ENCODE data around the gene CMTM6.
"Not testable (repeated sequence)": the region's sequence is repeated elsewhere in the genome, so short reads cannot be mapped to it uniquely, and the experiment has no call there.

The CMTM6 gene

DNA sequence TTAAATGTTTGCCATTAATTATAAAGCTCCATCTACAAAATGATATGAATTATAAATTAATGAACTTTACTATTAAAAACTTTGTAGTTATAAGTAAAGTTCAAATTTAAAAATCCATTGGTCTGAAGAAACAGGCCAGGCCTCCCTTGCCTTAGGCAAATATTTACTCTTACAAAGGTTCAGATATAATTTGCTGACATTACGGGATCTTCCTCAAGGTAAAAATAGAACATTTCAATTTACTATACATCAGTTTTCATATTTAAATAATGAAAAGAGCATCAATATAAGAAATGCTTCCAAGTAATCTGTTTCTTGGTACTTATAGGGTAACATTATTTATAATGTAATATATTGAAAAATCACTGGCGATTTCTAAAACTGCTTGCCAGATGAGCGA is 3.7 kb downstream of the CMTM6 start:
- DNase-seq = no peak

DNA sequence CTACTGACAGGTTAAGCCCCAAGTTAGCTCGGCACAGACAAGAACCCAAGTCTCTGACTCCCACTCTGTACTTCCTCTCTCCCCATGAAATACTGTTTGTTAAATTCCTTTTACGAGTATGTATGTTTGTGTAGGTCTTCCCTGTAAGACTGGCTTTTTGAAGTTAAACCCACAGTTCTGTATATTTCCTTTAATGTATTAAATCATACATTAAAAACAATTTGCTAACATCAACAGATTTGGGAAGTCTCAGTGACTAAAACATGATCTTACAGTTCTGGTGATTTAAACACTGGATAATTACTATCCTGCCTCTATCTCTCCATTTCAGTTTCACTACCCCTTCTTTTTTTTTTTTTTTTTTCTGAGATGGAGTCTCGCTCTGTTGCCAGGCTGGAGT is 4.4 kb downstream of the CMTM6 start:
- DNase-seq = no peak

DNA sequence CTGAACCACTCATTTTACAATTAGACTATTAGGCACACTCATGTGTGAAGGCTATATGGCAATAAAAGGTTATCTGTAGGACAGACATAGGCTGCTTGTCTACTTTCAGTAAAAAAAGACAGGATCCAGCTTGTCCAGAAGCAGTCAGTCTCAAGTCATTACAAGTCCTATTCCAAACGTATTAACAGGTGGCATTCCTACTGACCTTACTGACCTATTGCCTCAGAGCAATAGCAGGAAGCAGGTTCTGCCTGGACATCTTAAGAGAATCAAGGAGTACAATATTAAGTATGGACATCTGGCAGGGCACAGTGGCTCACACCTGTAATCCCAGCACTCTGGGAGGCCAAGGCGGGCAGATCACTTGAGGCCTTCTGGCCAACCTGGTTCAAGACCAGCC is 7.0 kb downstream of the CMTM6 start:
- DNase-seq = no peak

DNA sequence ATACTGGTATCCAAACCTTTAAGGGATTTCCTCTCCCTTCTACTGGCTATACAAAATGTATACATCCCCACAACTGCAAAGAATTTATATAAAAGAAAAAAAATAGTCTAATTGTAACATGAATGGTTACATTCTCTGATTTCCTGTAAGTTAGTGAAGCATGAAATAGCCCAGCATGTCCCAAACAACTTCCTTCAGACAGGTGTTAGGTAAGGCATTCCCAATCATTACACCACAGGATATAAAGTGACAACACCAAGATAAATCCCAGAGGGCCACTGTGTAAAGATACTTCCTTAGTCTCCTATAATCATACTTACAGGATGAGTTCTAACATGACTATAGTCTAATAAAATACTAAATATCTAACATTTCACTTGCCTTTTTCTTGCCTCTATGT is 7.6 kb downstream of the CMTM6 start:
- DNase-seq = no peak

DNA sequence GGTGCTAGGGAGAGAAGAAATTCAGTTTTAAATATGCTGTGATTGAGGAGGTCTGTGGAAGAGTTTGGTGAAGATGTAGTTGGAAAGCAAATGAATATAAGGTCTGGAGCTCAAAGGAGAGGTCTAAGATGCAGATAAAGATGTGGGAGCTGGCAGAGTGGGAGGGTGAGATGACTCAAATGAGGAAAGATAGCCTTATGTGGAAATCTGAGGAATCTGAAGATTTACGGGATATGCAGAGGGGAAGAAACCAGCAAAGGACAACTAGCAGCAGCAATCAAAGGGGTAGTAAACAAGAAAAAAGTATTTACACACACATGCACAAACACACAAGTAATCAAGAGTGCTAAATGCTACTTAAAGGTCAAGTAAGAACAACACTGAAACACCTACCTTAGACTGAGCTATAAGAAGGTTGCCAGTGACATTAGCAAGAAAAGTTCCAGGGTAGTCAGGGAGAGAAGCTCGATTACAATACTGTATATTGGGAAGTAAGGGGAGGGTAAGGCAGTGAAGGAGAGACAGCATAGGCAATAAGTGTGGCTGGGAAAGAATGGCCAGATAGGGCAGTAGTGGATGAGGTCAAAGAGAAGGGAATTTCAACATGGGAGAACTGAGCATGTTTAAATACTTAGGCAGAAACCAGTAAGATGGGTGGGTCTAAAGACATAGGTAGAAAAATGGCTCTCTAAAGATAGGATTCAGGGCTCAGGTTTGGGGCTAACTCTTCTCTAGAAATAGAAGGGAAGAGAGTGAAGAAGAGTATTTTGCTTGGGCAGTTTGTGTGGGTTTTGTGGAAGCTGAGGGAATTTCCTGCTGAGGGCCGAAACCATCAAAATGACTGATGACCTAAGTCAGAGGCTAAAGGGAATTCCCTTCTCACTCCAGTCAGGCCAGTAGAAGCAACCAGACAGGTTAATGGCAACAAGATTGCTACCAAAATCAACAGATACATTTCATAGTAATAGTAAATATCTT is 8.9 kb downstream of the CMTM6 start:
- no peak for DNase-seq

DNA sequence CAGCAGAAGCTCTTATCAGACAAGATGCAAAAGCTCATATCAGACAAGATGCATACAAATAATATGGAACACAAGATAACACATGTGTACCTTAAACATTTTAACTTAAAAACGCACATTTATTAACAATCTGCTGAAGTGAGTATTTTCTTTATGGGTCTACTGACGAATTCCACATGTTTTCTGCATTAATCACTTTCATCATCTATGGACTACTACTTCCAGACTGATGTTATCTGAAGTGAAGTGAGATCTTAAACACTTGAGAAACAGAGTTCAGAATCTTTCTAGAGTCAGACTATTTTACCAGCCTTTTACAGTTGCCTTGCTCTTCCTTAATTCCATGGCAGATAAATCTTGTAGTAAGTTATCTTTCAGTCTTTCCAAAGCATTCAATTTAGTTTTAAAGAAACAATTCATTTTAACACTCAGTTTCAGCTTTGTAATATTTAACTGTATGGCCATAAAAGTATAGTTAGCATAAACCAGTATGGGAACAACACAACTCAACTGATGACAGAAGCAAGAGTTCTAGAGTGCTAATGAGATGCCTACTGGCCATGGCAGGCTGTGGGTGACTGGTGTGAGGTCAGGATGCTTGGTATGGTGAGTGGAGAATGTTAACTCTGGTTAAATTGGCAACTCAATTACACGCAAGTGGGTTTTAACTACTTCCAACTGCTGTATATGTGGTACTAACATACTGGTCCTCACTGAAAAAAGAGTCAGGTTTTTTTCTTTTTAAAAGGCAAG is 9.8 kb downstream of the CMTM6 start:
- DNase-seq = no peak

DNA sequence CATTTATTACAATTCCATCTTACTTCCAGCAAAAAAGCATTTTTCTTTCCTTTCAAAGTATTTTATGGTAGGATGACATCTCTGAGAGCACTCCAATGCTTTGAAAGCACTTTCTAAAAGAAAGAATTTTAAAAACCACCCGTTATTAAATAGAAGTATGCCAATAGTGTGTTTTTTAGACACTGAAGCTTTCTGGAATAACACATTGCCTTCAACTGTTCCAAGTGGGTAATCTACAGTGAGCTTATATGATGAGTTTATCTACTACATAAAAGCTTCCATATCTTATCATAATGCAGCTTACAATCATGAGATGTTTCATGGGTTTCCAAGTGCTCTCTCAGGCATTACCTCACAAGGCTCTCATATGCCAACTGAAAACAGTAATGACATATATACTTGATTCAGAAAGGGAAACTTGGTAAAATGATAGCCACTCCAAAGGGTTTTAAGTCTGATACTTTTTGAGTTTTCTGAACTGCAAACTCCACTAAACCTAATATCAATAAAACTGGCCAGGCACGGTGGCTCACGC is 14.1 kb downstream of the CMTM6 start:
- no peak for DNase-seq

DNA sequence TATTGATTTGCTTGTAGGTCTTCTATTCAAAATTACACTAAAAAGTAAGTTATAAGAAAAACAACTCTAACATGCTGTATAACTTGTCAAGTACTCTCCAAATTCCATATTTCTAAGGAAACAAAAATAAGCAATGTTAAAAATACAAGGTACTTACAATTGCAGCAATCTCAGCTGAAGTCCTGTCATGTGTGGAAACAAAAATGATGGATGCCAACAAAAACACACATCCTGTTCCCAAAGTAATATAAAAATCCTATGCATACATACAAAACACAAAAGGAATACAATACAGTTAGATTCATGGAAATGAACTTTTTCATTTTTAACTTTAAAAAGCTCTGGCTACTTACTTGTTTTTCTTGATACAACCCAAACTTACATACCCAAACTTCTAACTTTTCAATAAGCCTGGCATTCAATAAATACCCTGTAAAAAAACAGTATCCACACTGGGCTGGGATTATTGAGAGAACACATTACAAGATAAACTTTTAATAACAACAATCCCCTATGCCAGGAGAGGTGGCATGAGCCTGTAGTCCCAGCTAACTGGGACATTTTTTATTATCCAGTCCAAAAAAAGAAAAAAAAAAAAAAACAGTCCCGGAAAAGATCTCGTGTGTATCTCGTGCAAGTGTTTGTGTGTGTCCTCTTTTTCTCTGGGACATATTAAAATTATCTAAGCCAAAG is 14.7 kb downstream of the CMTM6 start:
- DNase-seq = no peak

DNA sequence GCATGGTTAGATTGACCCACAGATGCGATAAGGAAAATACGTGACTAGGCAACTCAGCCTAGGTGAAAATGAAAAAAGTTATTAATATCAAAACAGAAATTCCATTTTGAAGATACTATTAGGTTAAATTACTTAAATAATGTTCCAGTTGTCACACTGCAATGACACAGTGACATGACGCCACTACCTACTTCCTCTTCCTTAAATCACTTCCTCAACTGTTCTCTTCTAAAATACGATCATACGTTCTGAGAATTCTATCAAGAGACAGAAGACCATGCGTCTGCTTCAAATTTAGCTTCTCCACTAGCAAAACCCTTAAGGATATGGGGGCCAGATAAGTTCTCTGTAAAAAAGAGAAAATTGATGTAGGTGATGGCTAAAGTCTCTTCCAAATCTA is 18.2 kb downstream of the CMTM6 start:
- no peak for DNase-seq

DNA sequence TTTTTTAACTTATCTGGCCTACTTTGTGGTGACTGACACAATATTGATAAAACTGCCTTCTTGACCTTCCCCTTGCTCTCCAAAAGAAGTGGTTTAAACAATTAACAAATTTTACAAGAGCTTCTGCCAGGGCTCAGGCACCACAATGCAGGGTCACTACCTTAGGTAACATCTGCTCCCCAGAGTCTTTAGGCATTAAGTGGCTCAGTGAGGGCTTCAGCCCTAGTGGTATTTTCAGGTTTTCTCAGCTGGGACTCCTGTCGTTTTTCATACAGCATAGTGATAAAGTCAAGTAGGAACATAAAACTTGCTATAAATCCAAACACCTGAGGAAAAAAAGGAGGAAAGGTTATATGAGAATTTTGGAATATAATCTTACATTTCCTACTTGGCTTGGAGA is 18.9 kb downstream of the CMTM6 start:
- no peak for DNase-seq

DNA sequence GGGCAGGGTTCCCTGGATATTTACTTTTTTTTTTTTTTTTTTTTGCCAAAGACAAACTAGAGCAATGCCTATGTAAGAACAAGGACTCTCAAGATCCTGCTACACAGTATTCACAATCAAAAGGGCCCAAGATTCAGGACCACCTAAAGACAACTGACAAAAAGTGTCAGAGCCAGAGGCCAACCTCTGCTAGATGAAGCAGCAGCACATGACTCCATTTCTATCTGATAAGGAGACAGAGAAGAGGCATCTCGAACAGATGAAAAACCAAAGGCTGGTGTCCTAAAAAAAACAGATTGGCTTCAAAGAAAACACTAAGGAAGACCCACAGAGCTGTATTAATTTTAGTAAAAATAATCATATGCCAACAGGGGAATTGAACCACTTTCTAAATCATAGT is 20.0 kb downstream of the CMTM6 start:
- no peak for DNase-seq

DNA sequence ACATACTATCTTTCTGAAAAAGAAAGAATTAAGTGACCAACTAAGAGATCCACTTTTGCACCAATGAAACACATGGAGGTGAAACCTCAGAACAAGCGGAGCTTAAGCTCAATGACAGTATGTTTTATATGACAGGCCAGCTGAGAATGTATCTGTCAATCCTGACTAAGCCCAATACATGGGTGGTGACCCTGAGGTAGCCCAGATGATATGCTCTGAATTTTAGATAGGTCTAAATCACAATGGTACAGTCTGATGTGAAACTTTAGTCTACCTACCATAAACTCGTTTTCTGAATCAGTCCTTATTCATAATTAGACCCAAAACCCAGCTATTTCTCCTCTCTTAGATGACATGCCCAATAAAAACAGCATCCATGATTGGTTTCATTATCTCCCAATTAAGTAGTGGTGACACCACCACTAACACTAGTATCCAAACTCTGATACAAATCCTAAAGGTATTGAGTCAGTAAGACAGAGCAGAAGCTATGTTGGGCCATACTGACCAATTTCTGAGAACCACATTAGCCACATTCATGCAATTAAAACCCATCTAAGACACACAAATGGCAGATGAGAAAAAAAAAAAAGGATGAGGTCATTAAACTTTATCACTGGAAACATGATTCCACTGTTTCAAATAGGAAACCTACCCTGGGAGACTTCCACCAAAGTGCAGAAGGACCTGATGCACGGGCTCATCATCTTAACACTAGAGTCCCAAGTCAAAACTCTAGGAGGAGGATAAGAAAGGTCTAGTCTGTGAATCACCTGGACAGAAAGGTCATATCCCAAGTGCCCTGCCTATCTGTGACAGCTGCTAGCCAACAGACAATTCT is 20.6 kb downstream of the CMTM6 start:
- DNase-seq = peak in 1 of 2 experiments; percentile 14

DNA sequence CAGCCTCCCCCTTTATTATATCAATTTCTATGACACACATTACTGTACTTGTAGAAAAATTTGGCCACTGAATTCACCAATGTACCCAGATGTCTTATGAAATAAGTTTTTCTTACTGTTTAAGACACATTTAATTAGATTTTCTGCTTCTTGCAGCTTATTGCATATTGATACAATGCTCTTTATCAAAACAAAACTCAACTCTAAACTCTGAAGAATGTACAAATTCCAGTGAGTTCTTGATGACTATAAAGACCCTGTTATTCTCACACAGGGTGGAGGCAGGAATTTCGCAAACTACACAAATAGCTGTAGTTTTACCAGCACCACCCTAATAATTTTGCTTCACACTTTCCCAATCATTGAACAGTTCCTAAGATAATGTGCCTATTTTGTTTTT is 22.0 kb downstream of the CMTM6 start:
- DNase-seq = no peak

DNA sequence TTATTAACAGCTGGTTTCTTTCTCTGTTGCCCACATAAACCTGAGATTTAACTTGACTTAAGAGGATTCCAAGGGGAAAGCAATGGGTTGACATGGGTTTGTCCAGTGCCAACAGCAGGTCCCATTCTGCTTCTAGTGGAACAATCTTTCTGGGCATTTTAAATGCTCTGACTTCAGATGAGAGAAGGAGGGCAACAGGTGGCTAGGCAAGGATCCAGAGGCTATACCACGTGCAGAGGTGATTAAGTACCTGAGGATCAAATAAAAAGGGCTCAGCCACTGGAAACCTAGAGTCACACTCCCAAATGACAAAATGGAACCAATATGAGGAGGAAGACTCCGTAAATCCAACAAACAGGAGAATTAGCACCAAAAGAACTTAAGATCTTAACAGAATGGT is 28.5 kb downstream of the CMTM6 start:
- no peak for DNase-seq

DNA sequence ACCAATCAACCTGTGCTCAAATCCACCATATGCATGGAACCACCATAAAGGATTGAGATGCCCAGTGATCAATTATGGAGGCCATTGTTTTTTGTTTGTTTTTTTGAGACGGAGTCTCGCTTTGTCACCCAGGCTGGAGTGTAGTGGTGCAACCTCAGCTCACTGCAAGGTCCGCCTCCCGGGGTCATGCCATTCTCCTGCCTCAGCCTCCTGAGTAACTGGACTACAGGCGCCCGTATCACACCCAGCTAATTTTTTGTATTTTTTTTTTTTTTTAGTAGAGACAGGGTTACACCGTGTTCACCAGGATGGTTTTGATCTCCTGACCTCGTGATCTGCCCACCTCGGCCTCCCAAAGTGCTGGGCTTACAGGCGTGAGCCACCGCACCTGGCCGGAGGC is 30.5 kb downstream of the CMTM6 start:
- DNase-seq = not testable (repeated sequence)

DNA sequence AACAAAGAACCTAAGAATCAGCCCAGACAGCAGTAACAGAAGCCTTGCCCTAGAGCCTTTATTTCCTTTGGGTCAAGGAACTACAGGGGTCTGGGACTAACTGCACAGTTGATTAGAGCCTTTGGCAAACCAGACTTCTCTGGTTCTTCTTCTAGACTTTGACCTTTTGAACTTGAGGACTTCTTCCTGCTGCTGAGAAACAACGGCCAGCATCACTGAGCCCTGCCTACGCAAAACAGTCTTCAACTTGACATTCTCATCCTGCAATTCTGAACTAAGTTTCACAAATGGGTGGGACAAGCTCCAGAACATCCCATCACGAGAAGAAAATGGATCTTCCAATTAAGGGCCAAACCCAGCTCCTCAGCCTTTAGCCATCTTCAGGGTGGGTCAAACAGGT is 31.4 kb downstream of the CMTM6 start:
- DNase-seq = no peak

DNA sequence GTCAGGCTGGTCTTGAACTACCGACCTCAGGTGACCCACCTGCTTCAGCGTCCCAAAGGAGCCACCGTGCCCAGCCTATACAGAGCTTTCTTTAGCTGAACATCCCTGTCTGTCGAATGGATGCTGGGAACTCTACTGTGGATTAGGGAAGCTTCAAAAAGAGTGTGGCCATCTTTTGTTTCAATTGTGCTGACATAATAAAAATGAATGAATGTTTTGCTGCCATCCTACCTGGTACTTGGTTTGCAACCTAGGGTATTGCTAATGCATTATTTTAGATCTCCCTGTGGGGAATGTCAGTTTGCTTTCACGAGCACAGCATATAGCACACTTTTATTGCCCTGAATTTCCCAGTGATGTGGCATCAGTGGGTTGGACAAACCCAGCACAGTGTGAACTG is 32.3 kb downstream of the CMTM6 start:
- no peak for DNase-seq

DNA sequence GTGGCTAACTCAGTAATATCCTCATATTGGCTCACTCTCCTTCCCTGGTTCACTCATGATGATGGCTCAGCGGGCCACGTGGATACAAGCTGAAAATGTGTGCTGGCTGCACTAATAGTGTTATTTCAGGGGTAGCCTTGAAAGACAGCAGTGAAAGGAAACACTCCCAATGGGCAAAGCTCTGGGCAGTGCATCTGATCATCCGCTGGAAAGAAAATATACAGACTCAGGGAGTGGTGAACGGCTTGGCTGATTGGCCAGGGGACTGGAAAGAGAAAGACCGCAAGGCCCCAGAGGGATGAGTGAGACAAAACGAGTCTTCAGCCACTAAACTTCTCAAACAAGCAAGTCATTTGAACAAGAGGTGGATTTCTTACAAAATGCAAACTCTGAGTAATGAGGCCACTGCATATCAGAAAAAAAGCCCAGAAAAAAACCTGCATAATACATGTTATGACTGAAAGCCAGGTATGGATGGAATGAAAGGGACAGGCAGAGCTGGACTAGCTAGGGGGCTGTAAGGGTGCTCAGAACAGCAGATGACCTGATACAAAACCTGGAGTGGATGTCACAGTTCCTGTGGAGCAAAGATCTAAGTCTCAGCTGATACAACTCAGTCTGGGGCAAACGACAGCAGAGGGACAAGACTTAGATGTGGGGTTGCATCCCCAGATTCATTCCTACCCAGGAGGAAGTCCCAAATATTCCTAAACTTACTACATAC is 33.3 kb downstream of the CMTM6 start:
- DNase-seq = no peak

DNA sequence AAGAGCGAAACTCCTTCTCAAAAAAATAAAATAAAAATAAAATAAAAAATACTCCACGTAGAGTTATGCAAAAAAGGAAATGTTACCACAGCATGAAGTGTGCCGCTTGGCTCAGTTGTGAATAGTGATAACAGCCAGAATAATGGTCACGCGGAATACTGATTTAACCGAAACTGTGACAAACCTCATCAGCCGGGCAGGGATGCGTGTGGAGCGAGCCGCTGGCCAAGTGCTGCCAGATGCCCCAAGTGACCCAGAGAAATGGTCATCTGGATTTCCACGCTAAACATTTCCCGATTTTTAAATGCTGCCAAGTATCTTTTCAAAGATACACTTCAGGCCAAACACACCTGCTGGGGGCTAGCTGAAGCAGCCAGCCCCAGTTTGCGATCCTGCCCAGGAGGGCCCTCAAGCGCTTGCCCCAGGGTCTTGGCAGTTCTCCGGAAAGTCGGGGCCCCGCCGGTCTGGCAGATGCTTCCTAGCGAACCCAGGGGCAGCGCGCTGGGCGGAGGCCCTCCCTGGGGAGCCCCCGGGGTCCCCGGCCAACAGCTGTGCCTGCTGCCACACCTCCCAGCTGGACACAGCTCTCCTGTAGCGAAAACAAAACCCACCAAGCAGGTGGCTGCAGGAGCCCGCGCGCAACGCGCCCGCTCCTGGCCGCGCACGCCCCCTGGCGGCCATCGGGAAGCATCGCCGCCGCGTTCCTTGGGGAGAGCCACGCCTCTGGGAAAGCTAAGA is 35.1 kb downstream of the CMTM6 start:
- peak; percentile 87 to 88 for DNase-seq

DNA sequence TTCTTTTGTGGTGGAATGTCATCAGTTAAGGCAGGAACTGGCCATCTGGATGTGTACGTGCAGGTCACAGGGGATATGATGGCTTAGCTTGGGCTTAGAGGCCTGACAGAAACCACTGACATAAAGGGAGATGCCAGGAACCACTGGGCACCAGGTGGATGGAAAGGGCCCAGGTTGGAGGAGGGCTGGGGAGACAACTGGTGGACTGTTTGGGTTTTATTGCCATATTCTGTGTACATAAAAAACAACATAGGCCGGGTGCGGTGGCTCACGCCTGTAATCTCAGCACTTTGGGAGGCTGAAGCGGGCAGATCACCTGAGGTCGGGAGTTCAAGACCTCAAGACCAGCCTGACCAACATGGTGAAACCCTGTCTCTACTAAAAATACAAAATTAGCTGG is 35.8 kb downstream of the CMTM6 start:
- DNase-seq = not testable (repeated sequence)

DNA sequence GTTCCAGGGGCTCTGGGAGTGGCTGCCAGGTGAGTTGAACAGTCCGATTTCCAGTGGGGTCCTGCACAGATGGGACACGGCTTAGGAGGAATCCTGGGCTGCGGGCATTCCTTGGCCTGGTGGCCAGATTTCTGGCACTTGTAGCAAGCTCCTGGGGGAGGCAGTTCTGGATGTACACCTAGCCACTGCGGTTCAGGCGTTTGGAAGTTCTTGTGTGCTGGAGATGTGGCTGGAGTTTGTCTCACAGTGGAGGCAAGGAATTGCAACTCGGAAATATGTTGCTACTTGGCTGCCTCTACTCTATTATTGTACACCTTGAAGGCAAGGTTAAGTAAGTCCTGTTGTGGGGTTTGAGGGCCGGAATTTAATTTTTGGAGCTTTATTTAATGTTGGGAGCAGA is 37.9 kb downstream of the CMTM6 start:
- not testable (repeated sequence) for DNase-seq

All from activated T-cell treated with anti-CD3 and anti-CD28 coated beads, Interleukin-2, amount 50 U/mL, for 48 hours (primary cell).